OCI-LY1 (cell line): ENCODE measurements around the gene COMMD10.

ENCODE experiments used
- H2AFZ ChIP-seq: fragments of 200-600 bp; sonication (generic), shearing (Covaris generic); 2 replicates; pipeline ENCODE4 v1.6.0; 2014; ENCODE audit warnings: antibody characterized with exemption, mild to moderate bottlenecking, low read length
- H3F3A ChIP-seq: fragments of 200-600 bp; sonication (generic), shearing (Covaris generic); 2 replicates; pipeline ENCODE4 v1.6.0; 2014; ENCODE audit warnings: mild to moderate bottlenecking, antibody characterized with exemption, low read length, moderate library complexity; ENCODE audit not compliant: insufficient read depth
- H3K27ac ChIP-seq: fragments of 200-600 bp; sonication (generic); 2 replicates; pipeline ENCODE4 v1.5.1; 2014; ENCODE audit warnings: low read length, mixed run types, mild to moderate bottlenecking, low read depth; ENCODE audit not compliant: poor library complexity, severe bottlenecking
- H3K27me3 ChIP-seq: fragments of 200-600 bp; sonication (generic); 2 replicates; pipeline ENCODE4 v1.6.0; 2014; ENCODE audit warnings: antibody characterized with exemption, mild to moderate bottlenecking, low read length, moderate library complexity; ENCODE audit not compliant: insufficient read depth
- H3K36me3 ChIP-seq: fragments of 200-600 bp; sonication (generic); 2 replicates; pipeline ENCODE4 v1.6.1; 2014; ENCODE audit warnings: mild to moderate bottlenecking, antibody characterized with exemption, low read length, moderate library complexity, mixed read lengths; ENCODE audit not compliant: insufficient read depth
- H3K4me1 ChIP-seq: fragments of 200-600 bp; sonication (generic); 2 replicates; pipeline ENCODE4 v1.5.1; 2014; ENCODE audit warnings: mild to moderate bottlenecking, low read length, moderate library complexity; ENCODE audit not compliant: insufficient read depth, severe bottlenecking
- H3K4me2 ChIP-seq: fragments of 200-600 bp; sonication (generic), shearing (Covaris generic); 2 replicates; pipeline ENCODE4 v1.6.1; 2014; ENCODE audit warnings: low read length
- H3K4me3 ChIP-seq: fragments of 200-600 bp; sonication (generic); 2 replicates; pipeline ENCODE4 v1.5.1; 2014; ENCODE audit warnings: low read length, low read depth, mild to moderate bottlenecking, mixed read lengths; ENCODE audit not compliant: poor library complexity, severe bottlenecking
- H3K79me2 ChIP-seq: fragments of 200-600 bp; shearing (Covaris generic); 2 replicates; pipeline ENCODE4 v1.6.1; 2016; ENCODE audit warnings: mixed run types, low read length, mixed read lengths; ENCODE audit not compliant: insufficient read depth
- H3K9ac ChIP-seq: fragments of 200-600 bp; sonication (generic), shearing (Covaris generic); 2 replicates; pipeline ENCODE4 v1.6.1; 2014; ENCODE audit warnings: mild to moderate bottlenecking, low read length, mixed read lengths
- H3K9me2 ChIP-seq: fragments of 200-600 bp; sonication (generic), shearing (Covaris generic); 2 replicates; pipeline ENCODE4 v1.6.1; 2014; ENCODE audit warnings: low read depth, mild to moderate bottlenecking, low read length, mixed read lengths
- H3K9me3 ChIP-seq: fragments of 200-600 bp; shearing (Covaris generic); 2 replicates; pipeline ENCODE4 v1.6.1; 2014; ENCODE audit warnings: low read length, mixed read lengths
- H4K20me1 ChIP-seq: fragments of 200-600 bp; sonication (generic), shearing (Covaris generic); 2 replicates; pipeline ENCODE4 v1.6.0; 2016; ENCODE audit warnings: mild to moderate bottlenecking, low read length; ENCODE audit not compliant: insufficient read depth
- CTCF ChIP-seq: fragments of 200-600 bp; sonication (generic), shearing (Covaris generic); IDR thresholded peaks from 2 replicates; pipeline ENCODE4 v1.5.1; 2017; ENCODE audit warnings: mild to moderate bottlenecking, antibody characterized with exemption, low read length, moderate library complexity, mixed read lengths
- EZH2 ChIP-seq: fragments of 200-600 bp; sonication (generic), shearing (Covaris generic); IDR thresholded peaks from 2 replicates; pipeline ENCODE4 v1.8.0; 2017; ENCODE audit warnings: borderline replicate concordance, mixed run types, mild to moderate bottlenecking, antibody characterized with exemption, low read length, moderate library complexity, mixed read lengths

COMMD10 gene

GRCh38 chr5:116058346-116058936 lies 26.4 kb upstream of the COMMD10 start:
- TF ChIP-seq EZH2 (no peak), CTCF (no peak)
- no peak overlapping the region for H2AFZ ChIP-seq
- H3K9ac ChIP-seq: no peak overlapping the region
- no peaks in the 10 kb centered on the region for H3F3A ChIP-seq
- no peaks in the 10 kb centered on the region for H3K27me3 ChIP-seq
- no peak overlapping the region for H3K4me3 ChIP-seq
- no peak overlapping the region for H3K4me2 ChIP-seq
- H3K27ac ChIP-seq: no peak overlapping the region
- H3K9me2 ChIP-seq: no peaks in the 10 kb centered on the region
- H3K36me3 ChIP-seq: no peaks in the 10 kb centered on the region
- H3K9me3 ChIP-seq: no peaks in the 10 kb centered on the region
- H3K4me1 ChIP-seq: no peaks in the 10 kb centered on the region
- H4K20me1 ChIP-seq: no peaks in the 10 kb centered on the region
- H3K79me2 ChIP-seq: no peaks in the 10 kb centered on the region

GRCh38 chr5:116062352-116062751 lies 22.5 kb upstream of the COMMD10 start:
- Histone ChIP-seq H3K79me2 (no peaks in the 10 kb centered on the region), H3K36me3 (no peaks in the 10 kb centered on the region), H3F3A (no peaks in the 10 kb centered on the region), H3K9me3 (no peaks in the 10 kb centered on the region), H3K4me3 (no peak overlapping the region), H3K9me2 (no peaks in the 10 kb centered on the region), H3K9ac (no peak overlapping the region), H3K4me2 (no peak overlapping the region), H3K27me3 (no peaks in the 10 kb centered on the region), H3K4me1 (no peaks in the 10 kb centered on the region), H4K20me1 (no peaks in the 10 kb centered on the region), H2AFZ (no peak overlapping the region), H3K27ac (no peak overlapping the region)
- TF ChIP-seq EZH2 (no peak), CTCF (peak; percentile 27; the same call in 1 of the 2 replicates)

GRCh38 chr5:116063950-116064349 lies 20.9 kb upstream of the COMMD10 start:
- Histone ChIP-seq H3K4me1 (no peaks in the 10 kb centered on the region), H3K27ac (no peak overlapping the region), H3K4me2 (no peak overlapping the region), H3K9me3 (no peaks in the 10 kb centered on the region), H3K79me2 (no peaks in the 10 kb centered on the region), H2AFZ (no peak overlapping the region), H3K9me2 (no peaks in the 10 kb centered on the region), H3K9ac (no peak overlapping the region), H3F3A (no peaks in the 10 kb centered on the region), H4K20me1 (no peaks in the 10 kb centered on the region), H3K4me3 (no peak overlapping the region), H3K36me3 (no peaks in the 10 kb centered on the region), H3K27me3 (no peaks in the 10 kb centered on the region)
- TF ChIP-seq CTCF (no peak), EZH2 (no peak)
